Tibial artery (tissue), 4 donors: ENCODE measurements around the gene ZBP1.

Experiments used
- DNase-seq, 2 donors: peaks; one replicate each; pipeline ENCODE4 v3.0.0-alpha.2; 2019
- H3K27ac ChIP-seq, 2 donors: fragments of 200-600 bp; sonication (generic) in 1 of 2; 1 replicate in 1 of 2; 2 replicates in 1 of 2; pipeline ENCODE4 v1.5.1; 2018 to 2019; ENCODE audit warnings: mild to moderate bottlenecking in 1 of 2
- H3K27me3 ChIP-seq, 2 donors: fragments of 200-600 bp; sonication (generic) in 1 of 2; one replicate each; pipeline versions ENCODE4 v1.5.1 to v1.6.0; 2016 to 2019
- H3K36me3 ChIP-seq, 3 donors: fragments of 200-600 bp; sonication (generic) in 2 of 3; one replicate each; pipeline ENCODE4 v1.5.1; 2016 to 2019; ENCODE audit warnings: mild to moderate bottlenecking in 2 of 3
- H3K4me1 ChIP-seq, 4 donors: fragments of 200-600 bp; sonication (generic) in 2 of 4; 1 replicate in 3 of 4; 2 replicates in 1 of 4; pipeline ENCODE4 v1.5.1; 2016 to 2019
- H3K4me3 ChIP-seq, 2 donors: fragments of 200-600 bp; sonication (generic) in 1 of 2; 1 replicate in 1 of 2; 2 replicates in 1 of 2; pipeline ENCODE4 v1.5.1; 2018 to 2019; ENCODE audit warnings: mild to moderate bottlenecking in 2 of 2
- H3K9me3 ChIP-seq, 3 donors: fragments of 200-600 bp; sonication (generic) in 1 of 3; one replicate each; pipeline ENCODE4 v1.5.1; 2016 to 2019
- intact Hi-C: fragments of 100-400 bp; cut with DNase I; formaldehyde crosslinking; loops from one replicate; pipeline ENCODE4 v1.15.0; 2023; ENCODE audit warnings: low total_unique reads
- TF ChIP-seq, protein P1 (sequence below), 2 experiments: fragments of 200-600 bp in 1 of 2; fragments of 450-650 bp in 1 of 2; IDR thresholded peaks; one replicate each; pipeline ENCODE4 v1.5.1; 2017 to 2019; ENCODE audit warnings: antibody characterized with exemption in 2 of 2, mild to moderate bottlenecking in 1 of 2, moderate library complexity in 1 of 2

The ZBP1 gene

DNA sequence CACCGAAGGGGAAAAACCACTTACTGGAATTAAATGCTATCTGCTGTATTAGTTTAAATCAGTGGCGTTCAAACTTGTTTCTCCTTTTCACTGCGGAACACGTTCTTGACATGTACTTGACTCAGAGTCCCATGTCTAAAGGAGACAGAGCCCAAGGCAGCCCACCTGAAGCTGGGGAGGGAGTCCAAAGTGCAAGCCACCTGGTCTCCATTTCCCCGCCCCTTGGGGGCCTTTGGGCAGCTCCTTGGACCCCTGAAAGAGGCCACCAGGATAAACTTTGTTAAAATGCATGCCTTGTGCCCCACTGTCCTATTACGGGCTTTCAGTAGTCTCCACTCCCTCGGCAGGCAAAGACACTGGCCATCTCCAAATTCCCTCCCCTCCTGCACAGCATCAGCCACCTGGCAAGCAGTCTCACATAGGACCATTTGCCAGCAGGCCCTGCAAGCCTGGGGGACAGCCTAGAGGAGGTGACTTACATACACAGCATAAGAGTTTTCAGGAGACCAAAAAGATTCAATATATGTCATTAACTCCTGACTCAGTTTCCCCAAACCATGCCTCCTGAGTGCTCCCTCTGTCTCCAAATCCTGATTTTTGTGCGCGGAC, 52.7 kb downstream of the ZBP1 start:
- no peaks in the 10 kb centered on the region for H3K36me3 ChIP-seq
- DNase-seq = no peak
- TF ChIP-seq, protein P1, sequence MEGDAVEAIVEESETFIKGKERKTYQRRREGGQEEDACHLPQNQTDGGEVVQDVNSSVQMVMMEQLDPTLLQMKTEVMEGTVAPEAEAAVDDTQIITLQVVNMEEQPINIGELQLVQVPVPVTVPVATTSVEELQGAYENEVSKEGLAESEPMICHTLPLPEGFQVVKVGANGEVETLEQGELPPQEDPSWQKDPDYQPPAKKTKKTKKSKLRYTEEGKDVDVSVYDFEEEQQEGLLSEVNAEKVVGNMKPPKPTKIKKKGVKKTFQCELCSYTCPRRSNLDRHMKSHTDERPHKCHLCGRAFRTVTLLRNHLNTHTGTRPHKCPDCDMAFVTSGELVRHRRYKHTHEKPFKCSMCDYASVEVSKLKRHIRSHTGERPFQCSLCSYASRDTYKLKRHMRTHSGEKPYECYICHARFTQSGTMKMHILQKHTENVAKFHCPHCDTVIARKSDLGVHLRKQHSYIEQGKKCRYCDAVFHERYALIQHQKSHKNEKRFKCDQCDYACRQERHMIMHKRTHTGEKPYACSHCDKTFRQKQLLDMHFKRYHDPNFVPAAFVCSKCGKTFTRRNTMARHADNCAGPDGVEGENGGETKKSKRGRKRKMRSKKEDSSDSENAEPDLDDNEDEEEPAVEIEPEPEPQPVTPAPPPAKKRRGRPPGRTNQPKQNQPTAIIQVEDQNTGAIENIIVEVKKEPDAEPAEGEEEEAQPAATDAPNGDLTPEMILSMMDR (IDR thresholded peaks at IDR 0.05) = no peak
- H3K4me1 ChIP-seq = no peaks in the 10 kb centered on the region
- peaks cover 0 to 28% of the 10 kb centered on the region in 2 donors for H3K27me3 ChIP-seq
- intact Hi-C loops = no loop called here
- no peaks in the 10 kb centered on the region for H3K9me3 ChIP-seq
- H3K27ac ChIP-seq = no peak overlapping the region
- no peak overlapping the region for H3K4me3 ChIP-seq

DNA sequence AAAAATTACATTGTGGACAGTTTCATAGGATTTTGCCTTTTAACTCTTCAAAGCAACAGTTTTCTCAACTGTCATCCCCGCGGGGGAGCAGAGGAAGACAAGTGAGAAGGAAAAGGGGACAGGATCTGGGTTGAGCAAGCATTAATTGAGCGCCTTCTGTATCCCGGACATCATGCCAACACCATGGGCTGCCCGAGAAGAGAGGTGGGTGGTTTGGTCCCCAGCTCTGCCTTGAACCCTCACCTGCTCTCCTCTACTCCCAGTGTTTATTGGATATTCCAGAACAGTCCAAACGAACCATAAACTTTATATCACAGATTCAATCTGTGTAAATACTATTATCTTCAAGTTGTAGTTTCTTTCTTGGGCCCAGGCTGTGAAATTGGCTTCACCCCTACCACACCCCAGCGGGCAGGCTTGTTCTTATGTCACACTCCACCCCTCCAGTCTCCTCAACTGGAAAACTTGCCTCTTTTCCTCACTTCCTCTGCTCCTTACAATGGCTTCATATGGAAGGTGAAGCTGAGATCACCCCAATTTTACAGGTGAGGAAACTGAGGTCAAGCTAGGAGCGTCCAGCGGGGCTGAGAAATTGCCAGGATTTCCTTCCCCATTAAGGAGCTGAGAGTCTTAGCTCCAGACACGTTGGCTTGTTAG, 53.3 kb downstream of the ZBP1 start:
- H3K4me3 ChIP-seq = no peak overlapping the region
- no peaks in the 10 kb centered on the region for H3K4me1 ChIP-seq
- H3K27ac ChIP-seq = no peak overlapping the region
- TF ChIP-seq, protein P1 (IDR thresholded peaks at IDR 0.05) = no peak
- no peaks in the 10 kb centered on the region for H3K36me3 ChIP-seq
- H3K9me3 ChIP-seq = no peaks in the 10 kb centered on the region
- peaks cover 0 to 24% of the 10 kb centered on the region in 2 donors for H3K27me3 ChIP-seq
- intact Hi-C loops = no loop called here
- DNase-seq = no peak

DNA sequence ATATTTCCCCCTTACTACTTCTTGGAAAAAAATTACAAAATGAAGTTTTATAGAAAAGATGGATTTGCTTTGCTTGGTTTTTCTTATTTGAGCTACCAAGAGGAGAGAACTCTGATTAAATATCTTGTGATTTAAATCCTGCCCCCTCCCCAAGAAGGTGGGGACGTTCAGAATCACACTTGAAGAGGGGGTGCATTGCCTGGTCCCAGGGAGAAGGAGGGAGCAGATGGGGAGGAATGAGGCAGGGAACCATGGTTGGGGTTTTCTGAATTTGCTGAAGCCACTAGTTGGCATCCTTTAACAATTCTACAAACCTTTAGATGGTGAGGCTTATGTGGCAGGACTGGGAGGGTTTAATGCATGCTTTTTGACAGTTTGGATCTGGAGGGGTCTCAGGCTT, 53.8 kb downstream of the ZBP1 start:
- TF ChIP-seq, protein P1 (IDR thresholded peaks at IDR 0.05) = no peak
- peaks cover 0 to 24% of the 10 kb centered on the region in 2 donors for H3K27me3 ChIP-seq
- no peak for DNase-seq
- no peak overlapping the region for H3K4me3 ChIP-seq
- no peaks in the 10 kb centered on the region for H3K9me3 ChIP-seq
- peaks cover 0 to under 1% (median 0%) of the 10 kb centered on the region in 4 donors for H3K4me1 ChIP-seq
- no peak overlapping the region for H3K27ac ChIP-seq
- intact Hi-C loops = no loop called here
- no peaks in the 10 kb centered on the region for H3K36me3 ChIP-seq

DNA sequence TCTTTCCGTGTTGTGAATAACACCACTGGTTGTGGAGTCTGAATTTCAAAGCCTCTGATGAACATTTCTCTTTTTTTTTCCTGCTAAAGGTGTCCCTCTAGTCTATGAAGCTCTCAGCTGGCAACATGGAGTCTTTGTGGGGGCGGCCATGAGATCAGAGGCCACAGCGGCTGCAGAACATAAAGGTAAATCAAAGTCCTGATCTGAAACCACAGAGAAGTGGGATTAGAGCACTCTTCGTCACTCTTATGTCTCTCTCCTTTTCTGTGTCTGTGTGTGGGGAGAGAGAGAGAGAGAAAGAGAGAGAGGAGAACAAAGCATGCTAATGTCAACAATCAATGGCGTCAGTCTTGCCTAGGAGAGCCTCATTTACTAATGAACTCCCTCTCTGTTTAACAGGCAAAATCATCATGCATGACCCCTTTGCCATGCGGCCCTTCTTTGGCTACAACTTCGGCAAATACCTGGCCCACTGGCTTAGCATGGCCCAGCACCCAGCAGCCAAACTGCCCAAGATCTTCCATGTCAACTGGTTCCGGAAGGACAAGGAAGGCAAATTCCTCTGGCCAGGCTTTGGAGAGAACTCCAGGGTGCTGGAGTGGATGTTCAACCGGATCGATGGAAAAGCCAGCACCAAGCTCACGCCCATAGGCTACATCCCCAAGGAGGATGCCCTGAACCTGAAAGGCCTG, 55.1 kb downstream of the ZBP1 start:
- no peak for DNase-seq
- Histone ChIP-seq H3K9me3 (no peaks in the 10 kb centered on the region), H3K27me3 (peaks cover 0 to 26% of the 10 kb centered on the region in 2 donors), H3K4me1 (peaks cover 0 to 6% (median 0%) of the 10 kb centered on the region in 4 donors), H3K36me3 (no peaks in the 10 kb centered on the region), H3K4me3 (no peak overlapping the region), H3K27ac (no peak overlapping the region)
- TF ChIP-seq, protein P1 (IDR thresholded peaks at IDR 0.05) = no peak
- intact Hi-C loops = no loop called here

DNA sequence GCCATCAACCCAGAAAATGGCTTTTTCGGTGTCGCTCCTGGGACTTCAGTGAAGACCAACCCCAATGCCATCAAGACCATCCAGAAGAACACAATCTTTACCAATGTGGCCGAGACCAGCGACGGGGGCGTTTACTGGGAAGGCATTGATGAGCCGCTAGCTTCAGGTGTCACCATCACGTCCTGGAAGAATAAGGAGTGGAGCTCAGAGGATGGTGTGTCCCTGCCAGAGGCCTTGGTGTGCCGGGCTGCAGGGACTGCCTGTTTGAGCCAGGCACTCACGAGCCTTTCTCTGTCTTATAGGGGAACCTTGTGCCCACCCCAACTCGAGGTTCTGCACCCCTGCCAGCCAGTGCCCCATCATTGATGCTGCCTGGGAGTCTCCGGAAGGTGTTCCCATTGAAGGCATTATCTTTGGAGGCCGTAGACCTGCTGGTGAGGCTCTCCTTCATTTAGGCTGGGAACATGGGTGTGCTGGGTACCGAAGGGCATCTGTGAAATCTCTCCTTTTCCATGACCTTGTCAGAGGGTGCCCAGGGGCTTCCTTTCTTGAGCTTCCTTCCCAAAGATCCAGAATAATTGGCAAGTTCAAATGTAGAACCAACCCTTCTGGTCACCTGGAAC, 55.9 kb downstream of the ZBP1 start:
- intact Hi-C loops = no loop called here
- Histone ChIP-seq H3K27me3 (peaks cover 0 to 30% of the 10 kb centered on the region in 2 donors), H3K36me3 (no peaks in the 10 kb centered on the region), H3K4me3 (no peak overlapping the region), H3K27ac (no peak overlapping the region), H3K9me3 (no peaks in the 10 kb centered on the region), H3K4me1 (peaks cover 0 to 6% (median 0%) of the 10 kb centered on the region in 4 donors)
- no peak for DNase-seq
- TF ChIP-seq, protein P1 (IDR thresholded peaks at IDR 0.05) = no peak
